Esophagus (tissue), 2 donors: Measurements from ENCODE around the gene TMEM135. TPM values are rescaled to one million over a fixed set of nuclear protein-coding genes. Genes with fewer than 3 reads are reported as not detected.

ENCODE experiments used
- H3K27ac ChIP-seq, 2 donors: one replicate each; pipeline ENCODE4 v1.5.1; 2013; ENCODE audit warnings: low read depth in 2 of 2, mild to moderate bottlenecking in 2 of 2, inconsistent platforms in 1 of 2, low read length in 1 of 2, moderate library complexity in 1 of 2
- H3K27me3 ChIP-seq, 2 donors: one replicate each; pipeline ENCODE4 v1.6.1; 2013; ENCODE audit warnings: low read length in 2 of 2, control low read depth in 1 of 2, mild to moderate bottlenecking in 1 of 2; ENCODE audit not compliant: insufficient read depth in 2 of 2, control insufficient read depth in 1 of 2
- H3K36me3 ChIP-seq, 2 donors: one replicate each; pipeline ENCODE4 v1.6.1; 2013; ENCODE audit warnings: low read length in 1 of 2; ENCODE audit not compliant: control insufficient read depth in 2 of 2, insufficient read depth in 2 of 2
- H3K4me1 ChIP-seq, 2 donors: one replicate each; pipeline ENCODE4 v1.6.1; 2013; ENCODE audit warnings: low read length in 1 of 2; ENCODE audit not compliant: control insufficient read depth in 2 of 2, insufficient read depth in 2 of 2
- H3K4me3 ChIP-seq, 2 donors: one replicate each; pipeline ENCODE4 v1.5.1; 2013; ENCODE audit warnings: low read length in 2 of 2, mild to moderate bottlenecking in 2 of 2, low read depth in 1 of 2, moderate library complexity in 1 of 2
- H3K9me3 ChIP-seq, 2 donors: one replicate each; pipeline ENCODE4 v1.6.1; 2013; ENCODE audit warnings: mild to moderate bottlenecking in 2 of 2, low read depth in 1 of 2, low read length in 1 of 2, moderate library complexity in 1 of 2; ENCODE audit not compliant: control insufficient read depth in 2 of 2, insufficient read depth in 1 of 2
- WGBS, 2 donors: extraction: QIAGEN DNeasy Blood & Tissue Kit; methylation state at CpG; one replicate each; pipeline ENCODE4 v1.1.7; 2013; 5-methylcytosine and 5-hydroxymethylcytosine counted together
- polyA plus RNA-seq, 2 donors: library from polyadenylated mRNA; stranded (reverse); fragments of 200-250 nt; gene quantifications; one replicate each; pipeline ENCODE4 v1.2.3, GENCODE V29; 2013
- donor health status: healthy with polysubstance abuse.
- donor health status: Bipolar disorder and iron deficiency.

TMEM135 gene
- polyA plus RNA-seq, 2 donors: 2.2 to 2.6 TPM

DNA sequence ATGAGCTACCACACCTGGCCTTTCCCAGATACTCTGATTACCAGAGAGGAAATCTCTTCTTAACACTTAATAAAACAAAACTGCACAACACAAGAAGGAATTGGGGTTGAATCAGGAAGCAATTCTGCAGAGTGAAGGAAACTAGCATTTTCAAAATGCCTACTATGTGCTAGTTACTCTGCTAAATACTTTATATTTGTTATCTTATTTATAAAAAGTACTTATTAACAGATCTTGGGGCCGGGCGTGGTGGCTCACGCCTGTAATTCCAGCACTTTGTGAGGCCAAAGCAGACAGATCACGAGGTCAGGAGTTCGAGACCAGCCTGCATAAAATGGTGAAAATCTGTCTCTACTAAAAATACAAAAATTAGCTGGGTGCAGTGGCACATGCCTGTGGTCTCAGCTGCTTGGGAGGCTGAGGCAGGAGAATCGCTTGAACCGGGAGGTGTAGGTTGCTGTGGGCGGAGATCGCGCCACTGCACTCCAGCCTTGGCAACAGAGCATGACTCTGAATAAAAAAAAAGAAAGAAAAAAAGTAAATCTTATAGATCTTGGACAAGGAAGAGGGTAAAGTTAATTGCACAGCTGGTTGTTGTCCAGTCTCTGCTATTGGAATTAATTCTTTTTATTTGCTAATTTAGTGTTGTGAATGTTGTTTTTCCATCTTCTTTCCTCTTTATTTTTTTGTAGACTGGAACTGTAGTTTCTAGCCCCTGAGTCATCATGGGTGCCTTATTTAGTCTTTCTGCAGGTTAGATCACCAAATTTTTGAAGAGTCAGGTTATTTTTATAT is 22.1 kb downstream of the TMEM135 start:
- H3K4me3 ChIP-seq: no peak overlapping the region
- no peaks in the 10 kb centered on the region for H3K9me3 ChIP-seq
- H3K4me1 ChIP-seq: no peaks in the 10 kb centered on the region
- whole genome bisulfite sequencing, 2 donors: 96 to 97% methylated on average over 10 of the region's 10 CpGs
- H3K36me3 ChIP-seq: no peaks in the 10 kb centered on the region
- H3K27ac ChIP-seq: no peak overlapping the region
- H3K27me3 ChIP-seq: no peaks in the 10 kb centered on the region

DNA sequence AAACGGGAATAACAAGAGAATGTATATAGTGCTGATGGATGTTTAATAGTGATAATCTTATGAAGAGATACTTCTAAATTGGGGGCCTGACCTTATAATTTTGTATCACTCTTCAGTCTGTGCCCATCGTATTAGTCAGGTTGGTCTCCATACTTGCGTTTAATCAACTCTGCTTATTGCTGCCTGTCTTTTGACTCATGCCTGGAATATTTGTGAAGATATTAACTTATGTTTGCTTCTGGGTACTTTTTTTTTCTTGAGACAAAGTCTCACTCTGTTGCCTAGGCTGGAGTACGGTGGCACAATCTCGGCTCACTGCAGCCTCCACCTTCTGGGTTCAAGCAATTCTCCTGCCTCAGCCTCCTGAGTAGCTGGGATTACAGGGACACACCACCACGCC is 24.0 kb downstream of the TMEM135 start:
- Histone ChIP-seq H3K36me3 (no peaks in the 10 kb centered on the region), H3K4me3 (no peak overlapping the region), H3K9me3 (no peaks in the 10 kb centered on the region), H3K27ac (no peak overlapping the region), H3K4me1 (no peaks in the 10 kb centered on the region), H3K27me3 (no peaks in the 10 kb centered on the region)
- 93 to 95% methylated on average over 6 of the region's 6 CpGs for WGBS, 2 donors

DNA sequence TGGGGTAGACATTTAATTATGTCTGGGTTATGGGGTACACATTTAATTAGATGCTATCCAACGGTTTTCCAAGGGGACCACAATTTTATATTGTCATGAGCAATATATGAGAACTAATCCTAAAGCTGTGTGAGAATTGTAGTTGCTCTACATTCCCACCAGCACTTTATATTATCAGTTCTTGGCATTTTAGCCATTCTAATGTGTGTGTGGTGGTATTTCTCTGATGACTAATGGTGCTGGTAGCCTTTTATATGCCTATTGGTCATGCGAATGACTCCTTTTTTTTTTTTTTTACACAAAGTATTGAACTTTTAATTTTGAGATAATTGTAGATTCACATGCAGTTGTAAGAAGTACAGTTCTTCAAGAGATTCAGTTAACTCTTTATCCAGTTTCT is 26.2 kb downstream of the TMEM135 start:
- WGBS, 2 donors: 60 to 90% methylated on average over 2 of the region's 2 CpGs
- H3K27me3 ChIP-seq: no peaks in the 10 kb centered on the region
- no peaks in the 10 kb centered on the region for H3K36me3 ChIP-seq

DNA sequence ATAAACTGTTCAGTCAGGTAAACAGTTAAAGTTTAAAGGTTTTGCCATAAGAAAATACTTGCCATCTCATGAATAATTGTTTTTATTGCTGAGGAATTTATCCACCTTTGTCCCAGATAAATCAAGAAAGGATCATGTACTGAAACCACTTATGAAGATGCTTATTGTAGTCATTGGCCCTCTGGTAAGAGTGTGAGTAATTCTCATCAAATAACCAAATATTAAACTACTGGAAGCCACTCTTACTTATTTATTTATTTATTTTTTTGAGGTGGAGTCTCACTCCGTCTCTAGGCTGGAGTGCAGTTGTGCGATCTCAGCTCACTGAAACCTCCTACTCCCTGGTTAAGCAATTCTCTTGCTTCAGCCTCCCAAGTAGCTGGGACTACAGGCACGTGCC is 35.1 kb downstream of the TMEM135 start:
- Histone ChIP-seq H3K4me1 (no peaks in the 10 kb centered on the region), H3K36me3 (peaks cover 6 to 9% of the 10 kb centered on the region in 2 donors), H3K27me3 (no peaks in the 10 kb centered on the region), H3K9me3 (no peaks in the 10 kb centered on the region), H3K4me3 (no peak overlapping the region), H3K27ac (no peak overlapping the region)
- 75 to 82% methylated on average over 3 of the region's 3 CpGs for WGBS, 2 donors

More for the DNA sequence above, 26.2 kb downstream of the TMEM135 start:
- no peaks in the 10 kb centered on the region for H3K4me1 ChIP-seq
- no peak overlapping the region for H3K4me3 ChIP-seq
- no peaks in the 10 kb centered on the region for H3K9me3 ChIP-seq
- no peak overlapping the region for H3K27ac ChIP-seq

DNA sequence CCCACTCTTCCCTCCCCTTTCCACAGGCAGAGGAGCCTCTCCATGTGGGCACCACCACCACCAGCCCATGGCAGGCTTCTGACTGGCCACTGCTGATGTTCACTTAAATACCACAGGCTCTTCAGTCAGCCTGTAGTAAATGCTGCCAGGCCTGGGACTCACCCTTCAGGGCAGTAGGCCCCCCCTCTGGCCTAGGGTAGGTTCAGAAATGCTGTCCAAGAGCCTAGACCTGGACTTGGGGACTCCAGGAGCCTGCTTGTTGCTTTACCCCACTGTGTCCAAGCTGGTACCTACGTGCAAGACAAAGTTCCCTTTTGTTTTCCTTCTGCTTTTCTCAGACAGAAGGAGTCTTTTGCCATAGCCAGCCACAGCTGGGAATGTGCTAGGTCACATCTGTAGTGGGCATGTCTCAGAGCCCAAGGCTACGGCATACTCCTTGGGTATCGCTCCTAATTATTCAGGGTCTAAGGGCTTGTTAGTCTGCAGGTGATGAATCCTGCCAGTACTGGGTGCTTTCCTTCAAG is 38.6 kb downstream of the TMEM135 start:
- H3K36me3 ChIP-seq: peaks cover 6 to 9% of the 10 kb centered on the region in 2 donors
- H3K4me3 ChIP-seq: no peak overlapping the region
- H3K27me3 ChIP-seq: no peaks in the 10 kb centered on the region
- H3K4me1 ChIP-seq: no peaks in the 10 kb centered on the region
- no peak overlapping the region for H3K27ac ChIP-seq
- WGBS, 2 donors: 71 to 75% methylated on average over 3 of the region's 3 CpGs
- no peaks in the 10 kb centered on the region for H3K9me3 ChIP-seq

DNA sequence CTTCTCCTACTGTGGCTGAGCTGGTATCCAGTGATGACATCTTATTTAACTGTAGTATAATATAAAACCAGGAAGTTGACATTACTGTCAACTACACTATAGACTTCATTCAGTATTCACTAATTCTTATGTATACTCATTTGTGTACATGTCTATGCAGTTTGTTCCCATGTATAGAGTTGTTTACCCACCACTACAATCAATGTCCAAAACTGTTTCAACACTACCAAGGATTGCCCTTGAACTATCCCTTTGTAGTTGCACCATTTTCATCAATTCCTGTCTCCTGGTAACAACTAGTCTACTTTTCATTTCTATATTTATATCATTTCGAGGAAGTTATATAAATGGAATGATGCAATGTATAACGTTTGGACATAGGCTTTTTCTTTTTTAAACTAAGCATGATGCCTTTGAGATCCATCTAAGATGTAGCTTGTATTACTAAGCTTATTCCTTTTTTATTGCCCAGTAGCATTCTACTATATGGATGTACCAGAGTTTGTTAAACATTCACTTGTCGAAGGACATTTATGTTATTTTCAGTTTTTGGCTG is 39.2 kb downstream of the TMEM135 start:
- Histone ChIP-seq H3K4me3 (no peak overlapping the region), H3K9me3 (no peaks in the 10 kb centered on the region), H3K36me3 (peaks cover 6 to 9% of the 10 kb centered on the region in 2 donors), H3K27me3 (no peaks in the 10 kb centered on the region), H3K27ac (no peak overlapping the region), H3K4me1 (no peaks in the 10 kb centered on the region)
- WGBS, 2 donors: 89 to 90% methylated on average over 3 of the region's 3 CpGs

DNA sequence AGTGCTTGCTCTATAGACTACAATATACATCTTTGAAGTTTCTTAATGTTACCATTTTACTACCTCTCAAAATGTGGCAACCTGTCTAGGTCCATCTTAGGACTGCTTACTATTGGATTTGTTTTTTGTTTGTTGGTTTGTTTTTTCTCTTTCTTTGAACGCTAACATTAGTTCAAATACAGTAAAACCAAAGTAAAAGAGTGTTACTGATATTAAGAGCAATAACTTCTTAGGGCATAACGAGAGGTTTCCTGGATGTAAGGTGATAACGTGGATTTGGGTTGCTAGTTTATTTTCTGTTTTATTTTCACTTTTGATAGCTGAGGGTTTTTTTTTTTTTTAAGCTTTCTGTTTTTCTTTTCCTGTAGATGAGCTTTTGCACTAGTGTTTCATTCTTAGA is 43.6 kb downstream of the TMEM135 start:
- Histone ChIP-seq H3K9me3 (no peaks in the 10 kb centered on the region), H3K4me3 (no peak overlapping the region)

DNA sequence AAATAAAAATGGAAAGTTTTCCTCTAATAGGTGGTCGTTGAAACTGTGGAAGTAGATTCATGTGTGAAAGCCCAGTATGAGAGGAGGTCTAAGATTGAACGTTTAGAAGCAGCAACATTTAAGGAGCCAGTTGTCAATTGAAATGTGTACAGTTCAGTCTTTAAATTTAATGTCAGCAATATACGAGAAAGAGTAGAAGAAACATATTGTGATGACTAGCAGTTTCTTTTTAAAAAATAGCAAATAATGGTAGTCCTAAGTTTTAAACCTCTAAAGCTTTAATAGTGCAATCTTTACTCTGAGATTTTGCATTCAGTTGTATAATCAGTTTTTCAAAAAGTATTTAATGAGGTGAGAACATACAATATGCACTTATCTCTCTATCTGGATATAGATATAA is 44.9 kb downstream of the TMEM135 start:
- Histone ChIP-seq H3K27ac (no peak overlapping the region), H3K4me1 (no peaks in the 10 kb centered on the region), H3K36me3 (no peaks in the 10 kb centered on the region), H3K9me3 (no peaks in the 10 kb centered on the region), H3K4me3 (no peak overlapping the region), H3K27me3 (no peaks in the 10 kb centered on the region)
- WGBS, 2 donors: 58 to 65% methylated on average over 3 of the region's 3 CpGs

More for the DNA sequence above, 43.6 kb downstream of the TMEM135 start:
- WGBS, 2 donors: 50 to 59% methylated on average over 3 of the region's 3 CpGs
- no peaks in the 10 kb centered on the region for H3K4me1 ChIP-seq
- H3K36me3 ChIP-seq: peaks cover 3% of the 10 kb centered on the region in 2 donors
- no peak overlapping the region for H3K27ac ChIP-seq
- H3K27me3 ChIP-seq: no peaks in the 10 kb centered on the region

DNA sequence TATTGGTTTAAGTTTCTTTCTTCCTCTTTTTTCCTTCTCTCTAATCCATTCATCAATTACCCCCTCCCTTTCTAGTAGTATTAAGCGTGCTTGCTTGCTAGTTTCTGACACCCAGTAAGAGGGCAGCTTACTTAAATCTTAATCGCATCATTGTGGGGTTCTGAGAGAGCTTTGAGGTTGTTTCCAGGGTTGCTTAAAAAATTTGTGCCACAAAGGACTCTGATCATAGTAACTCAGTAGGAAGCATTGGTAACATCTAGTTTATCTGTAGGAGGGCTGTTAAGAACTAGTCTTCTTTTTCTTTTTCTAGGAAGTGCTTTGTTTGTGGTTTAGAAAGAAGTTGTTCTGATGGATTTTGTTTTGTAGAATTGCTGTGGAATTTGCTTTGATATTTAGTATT is 45.3 kb downstream of the TMEM135 start:
- Histone ChIP-seq H3K36me3 (no peaks in the 10 kb centered on the region), H3K27ac (no peak overlapping the region), H3K4me1 (no peaks in the 10 kb centered on the region), H3K4me3 (no peak overlapping the region), H3K27me3 (no peaks in the 10 kb centered on the region), H3K9me3 (no peaks in the 10 kb centered on the region)
- 80 to 84% methylated on average over 2 of the region's 2 CpGs for WGBS, 2 donors

DNA sequence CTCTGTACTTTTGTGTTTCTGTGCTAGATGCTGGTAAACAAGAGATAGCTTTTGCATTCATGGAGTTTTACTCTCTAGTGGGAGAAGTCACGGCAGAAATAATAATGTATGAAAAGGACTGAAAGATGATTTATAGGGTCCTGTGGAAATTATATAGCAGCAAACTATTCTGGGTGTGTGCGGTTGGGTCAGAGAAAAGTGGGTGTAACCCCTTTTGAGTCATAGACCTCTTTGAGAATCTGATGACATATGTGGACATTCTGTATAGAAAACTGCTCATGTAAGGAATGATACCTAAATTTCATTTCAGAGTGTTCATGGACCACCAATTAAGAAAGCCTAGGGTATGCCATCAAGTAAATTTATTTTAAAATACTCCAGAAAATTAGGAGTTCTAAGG is 54.4 kb downstream of the TMEM135 start:
- no peak overlapping the region for H3K4me3 ChIP-seq
- no peak overlapping the region for H3K27ac ChIP-seq
- no peaks in the 10 kb centered on the region for H3K36me3 ChIP-seq
- H3K27me3 ChIP-seq: no peaks in the 10 kb centered on the region
- 90 to 93% methylated on average over 2 of the region's 2 CpGs for WGBS, 2 donors
- H3K4me1 ChIP-seq: no peaks in the 10 kb centered on the region
- H3K9me3 ChIP-seq: peaks cover 3 to 4% of the 10 kb centered on the region in 2 donors
